ENCODE measurements around the gene CDH4. TPM values are rescaled to one million over a fixed set of nuclear protein-coding genes. Genes with fewer than 3 reads are reported as not detected.

The CDH4 gene
- total RNA-seq, 1 donor from 2014 or later, result 3.2 TPM

DNA sequence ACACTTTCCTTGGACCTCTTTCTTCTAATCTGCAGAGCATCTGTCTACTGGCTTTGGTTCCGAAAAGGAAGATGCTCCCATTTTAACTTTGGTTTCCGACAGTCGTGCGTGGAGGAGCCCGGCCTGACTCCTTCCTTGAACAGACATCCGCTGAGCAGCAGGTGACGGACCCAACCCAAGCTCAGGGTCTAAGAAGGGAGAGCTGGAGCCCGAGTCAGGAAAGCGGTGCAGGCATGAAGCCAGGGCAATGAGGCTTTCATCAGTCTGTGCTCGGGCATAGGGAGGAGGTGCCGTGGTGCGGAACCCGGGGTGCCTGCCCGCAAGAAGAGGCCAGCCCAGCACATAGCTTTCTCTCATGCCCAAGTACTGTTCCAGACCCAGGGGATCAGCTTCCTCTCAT is 109.4 kb downstream of the CDH4 start:
- Histone ChIP-seq H2AFZ (ENCODE audit: low read depth, low read length) (no peak overlapping the region), H3K9me3 (ENCODE audit: insufficient read depth, low read depth, low read length) (no peaks in the 10 kb centered on the region), H3K4me3 (ENCODE audit: insufficient read depth, low read depth, low read length) (no peak overlapping the region), H3K4me1 (ENCODE audit: insufficient read depth, low read length) (no peaks in the 10 kb centered on the region), H3K9ac (ENCODE audit: low read length) (no peak overlapping the region), H3K36me3 (ENCODE audit: insufficient read depth, low read length) (no peaks in the 10 kb centered on the region), H3K27ac (ENCODE audit: low read depth, low read length) (no peak overlapping the region), H4K20me1 (ENCODE audit: insufficient read depth, low read length) (peaks cover 8% of the 10 kb centered on the region), H3K4me2 (ENCODE audit: low read length) (no peak overlapping the region), H3K79me2 (ENCODE audit: insufficient read depth, low read length) (no peaks in the 10 kb centered on the region), H3K27me3 (ENCODE audit: insufficient read depth, low read length) (no peaks in the 10 kb centered on the region)
- Mint-ChIP-seq H3K36me3 (ENCODE audit: low read depth, unreplicated experiment) (peaks cover 17% of the 10 kb centered on the region), H3K9me3 (ENCODE audit: unreplicated experiment) (peaks cover 6% of the 10 kb centered on the region), H3K27ac (ENCODE audit: unreplicated experiment) (no peak overlapping the region), H3K4me3 (ENCODE audit: unreplicated experiment) (no peak overlapping the region), H3K27me3 (ENCODE audit: low read depth, unreplicated experiment) (peaks cover 71% of the 10 kb centered on the region), H3K4me1 (ENCODE audit: low read depth, unreplicated experiment) (no peaks in the 10 kb centered on the region)
- DNase-seq (ENCODE audit: low read depth), result no peak
- no peak for FAIRE-seq
- no peak for TF ChIP-seq EZH2 (IDR thresholded peaks at IDR 0.05; ENCODE audit: insufficient read depth, low read length)
- TF ChIP-seq, protein P1, sequence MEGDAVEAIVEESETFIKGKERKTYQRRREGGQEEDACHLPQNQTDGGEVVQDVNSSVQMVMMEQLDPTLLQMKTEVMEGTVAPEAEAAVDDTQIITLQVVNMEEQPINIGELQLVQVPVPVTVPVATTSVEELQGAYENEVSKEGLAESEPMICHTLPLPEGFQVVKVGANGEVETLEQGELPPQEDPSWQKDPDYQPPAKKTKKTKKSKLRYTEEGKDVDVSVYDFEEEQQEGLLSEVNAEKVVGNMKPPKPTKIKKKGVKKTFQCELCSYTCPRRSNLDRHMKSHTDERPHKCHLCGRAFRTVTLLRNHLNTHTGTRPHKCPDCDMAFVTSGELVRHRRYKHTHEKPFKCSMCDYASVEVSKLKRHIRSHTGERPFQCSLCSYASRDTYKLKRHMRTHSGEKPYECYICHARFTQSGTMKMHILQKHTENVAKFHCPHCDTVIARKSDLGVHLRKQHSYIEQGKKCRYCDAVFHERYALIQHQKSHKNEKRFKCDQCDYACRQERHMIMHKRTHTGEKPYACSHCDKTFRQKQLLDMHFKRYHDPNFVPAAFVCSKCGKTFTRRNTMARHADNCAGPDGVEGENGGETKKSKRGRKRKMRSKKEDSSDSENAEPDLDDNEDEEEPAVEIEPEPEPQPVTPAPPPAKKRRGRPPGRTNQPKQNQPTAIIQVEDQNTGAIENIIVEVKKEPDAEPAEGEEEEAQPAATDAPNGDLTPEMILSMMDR (IDR thresholded peaks at IDR 0.05; ENCODE audit: insufficient read depth, low read depth, low read length), result no peak

DNA sequence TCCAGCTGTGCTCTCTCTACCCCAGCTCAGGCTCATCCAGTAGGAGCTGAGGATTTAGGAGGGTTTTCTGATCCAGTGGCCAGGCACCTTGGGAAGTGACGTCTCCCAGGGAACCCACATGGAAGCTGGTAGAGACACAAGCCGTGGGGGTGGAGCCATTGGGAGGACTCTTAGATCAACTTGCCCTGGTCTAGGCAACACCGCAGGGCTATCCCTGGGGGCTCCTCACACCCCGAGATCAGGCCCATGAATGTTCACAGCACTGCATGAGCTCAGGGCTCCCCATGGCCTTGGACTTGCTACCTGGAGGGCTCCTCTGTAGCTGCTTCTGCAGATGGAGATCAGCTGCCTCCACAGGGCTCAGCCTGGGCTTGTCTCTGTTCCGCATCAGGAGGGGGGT is 112.1 kb downstream of the CDH4 start:
- Mint-ChIP-seq H3K27me3 (ENCODE audit: low read depth, unreplicated experiment) (peaks cover 56% of the 10 kb centered on the region), H3K27ac (ENCODE audit: unreplicated experiment) (no peak overlapping the region), H3K9me3 (ENCODE audit: unreplicated experiment) (peaks cover 6% of the 10 kb centered on the region), H3K4me3 (ENCODE audit: unreplicated experiment) (no peak overlapping the region), H3K4me1 (ENCODE audit: low read depth, unreplicated experiment) (no peaks in the 10 kb centered on the region), H3K36me3 (ENCODE audit: low read depth, unreplicated experiment) (peaks cover 14% of the 10 kb centered on the region)
- Histone ChIP-seq H3K36me3 (ENCODE audit: insufficient read depth, low read length) (no peaks in the 10 kb centered on the region), H3K27me3 (ENCODE audit: insufficient read depth, low read length) (no peaks in the 10 kb centered on the region), H3K9ac (ENCODE audit: low read length) (no peak overlapping the region), H4K20me1 (ENCODE audit: insufficient read depth, low read length) (peaks cover 5% of the 10 kb centered on the region), H3K79me2 (ENCODE audit: insufficient read depth, low read length) (no peaks in the 10 kb centered on the region), H3K4me2 (ENCODE audit: low read length) (no peak overlapping the region), H3K27ac (ENCODE audit: low read depth, low read length) (no peak overlapping the region), H2AFZ (ENCODE audit: low read depth, low read length) (no peak overlapping the region), H3K9me3 (ENCODE audit: insufficient read depth, low read depth, low read length) (no peaks in the 10 kb centered on the region), H3K4me3 (ENCODE audit: insufficient read depth, low read depth, low read length) (no peak overlapping the region), H3K4me1 (ENCODE audit: insufficient read depth, low read length) (no peaks in the 10 kb centered on the region)
- TF ChIP-seq, protein P1 (IDR thresholded peaks at IDR 0.05; ENCODE audit: insufficient read depth, low read depth, low read length), result no peak
- TF ChIP-seq EZH2 (IDR thresholded peaks at IDR 0.05; ENCODE audit: insufficient read depth, low read length), result no peak
- DNase-seq (ENCODE audit: low read depth) (no peak), FAIRE-seq (no peak)

DNA sequence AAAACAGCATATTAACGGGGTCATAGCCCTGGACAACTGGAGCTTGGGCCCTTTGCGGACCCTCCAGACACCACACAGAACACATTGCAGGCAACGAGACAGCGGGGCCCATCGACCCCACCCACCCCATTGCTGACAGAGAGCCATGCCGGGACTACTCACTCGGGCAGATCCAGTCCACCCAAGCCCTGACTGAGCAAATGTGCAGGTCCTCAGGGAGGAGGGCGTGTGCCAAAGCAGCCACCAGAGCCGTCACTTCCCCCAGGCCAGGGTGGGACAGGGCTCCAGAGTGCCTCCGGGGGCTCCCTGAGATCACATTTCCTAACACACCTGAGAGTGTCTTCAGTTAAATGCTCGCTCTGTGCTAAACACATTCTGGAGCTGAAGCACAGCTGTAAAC is 114.9 kb downstream of the CDH4 start:
- no peak for FAIRE-seq

More for the DNA sequence above, 114.9 kb downstream of the CDH4 start:
- H3K27ac Mint-ChIP-seq (ENCODE audit: unreplicated experiment), result no peak overlapping the region
- Histone ChIP-seq H3K27ac (ENCODE audit: low read depth, low read length) (no peak overlapping the region), H3K36me3 (ENCODE audit: insufficient read depth, low read length) (no peaks in the 10 kb centered on the region), H2AFZ (ENCODE audit: low read depth, low read length) (no peak overlapping the region), H3K4me2 (ENCODE audit: low read length) (no peak overlapping the region), H3K4me1 (ENCODE audit: insufficient read depth, low read length) (no peaks in the 10 kb centered on the region), H3K4me3 (ENCODE audit: insufficient read depth, low read depth, low read length) (no peak overlapping the region), H3K9me3 (ENCODE audit: insufficient read depth, low read depth, low read length) (no peaks in the 10 kb centered on the region), H4K20me1 (ENCODE audit: insufficient read depth, low read length) (peaks cover 8% of the 10 kb centered on the region), H3K9ac (ENCODE audit: low read length) (no peak overlapping the region), H3K27me3 (ENCODE audit: insufficient read depth, low read length) (no peaks in the 10 kb centered on the region), H3K79me2 (ENCODE audit: insufficient read depth, low read length) (no peaks in the 10 kb centered on the region)
- H3K36me3 Mint-ChIP-seq (ENCODE audit: low read depth, unreplicated experiment), result peaks cover 10% of the 10 kb centered on the region
- TF ChIP-seq EZH2 (IDR thresholded peaks at IDR 0.05; ENCODE audit: insufficient read depth, low read length), result no peak
- TF ChIP-seq, protein P1 (IDR thresholded peaks at IDR 0.05; ENCODE audit: insufficient read depth, low read depth, low read length), result no peak
- H3K4me3 Mint-ChIP-seq (ENCODE audit: unreplicated experiment), result no peak overlapping the region
- no peak for DNase-seq (ENCODE audit: low read depth)
- H3K9me3 Mint-ChIP-seq (ENCODE audit: unreplicated experiment), result peaks cover 6% of the 10 kb centered on the region
- H3K27me3 Mint-ChIP-seq (ENCODE audit: low read depth, unreplicated experiment), result peaks cover 33% of the 10 kb centered on the region
- H3K4me1 Mint-ChIP-seq (ENCODE audit: low read depth, unreplicated experiment), result no peaks in the 10 kb centered on the region

All from astrocyte (in vitro differentiated cells and primary cell).